ENCODE data around the gene ZNF358.

The ZNF358 gene

GRCh38 chr19:7504684-7505083 lies 11.2 kb upstream of the ZNF358 start:
- in situ Hi-C loops (cut with MboI; ENCODE audit: low sequenced_read_pairs), result no loop called here
- Histone ChIP-seq H3K27me3 (ENCODE audit: low read depth) (no peaks in the 10 kb centered on the region), H3K36me3 (replicated peaks) (no peaks in the 10 kb centered on the region), H3K4me1 (peaks cover 18% of the 10 kb centered on the region; the same call in 1 of the 2 replicates), H3K4me3 (no peak overlapping the region), H3K9me3 (peaks cover 2% of the 10 kb centered on the region; the same call in 1 of the 2 replicates)
- DNase-seq (ENCODE audit: low spot score in 2 of 2), result no peak

- Histone ChIP-seq H3K27me3 (ENCODE audit: low read depth) (no peaks in the 10 kb centered on the region), H3K4me3 (peak overlapping the region; percentile 40), H3K36me3 (replicated peaks) (no peaks in the 10 kb centered on the region), H3K4me1 (peaks cover 18% of the 10 kb centered on the region; the same call in 1 of the 2 replicates), H3K9me3 (peaks cover 2% of the 10 kb centered on the region; the same call in 1 of the 2 replicates)
- in situ Hi-C loops (cut with MboI; ENCODE audit: low sequenced_read_pairs), result no loop called here
- DNase-seq (ENCODE audit: low spot score in 2 of 2), result no peak
Measured at GRCh38 chr19:7505288-7505681, 10.6 kb upstream of the ZNF358 start.

DNA sequence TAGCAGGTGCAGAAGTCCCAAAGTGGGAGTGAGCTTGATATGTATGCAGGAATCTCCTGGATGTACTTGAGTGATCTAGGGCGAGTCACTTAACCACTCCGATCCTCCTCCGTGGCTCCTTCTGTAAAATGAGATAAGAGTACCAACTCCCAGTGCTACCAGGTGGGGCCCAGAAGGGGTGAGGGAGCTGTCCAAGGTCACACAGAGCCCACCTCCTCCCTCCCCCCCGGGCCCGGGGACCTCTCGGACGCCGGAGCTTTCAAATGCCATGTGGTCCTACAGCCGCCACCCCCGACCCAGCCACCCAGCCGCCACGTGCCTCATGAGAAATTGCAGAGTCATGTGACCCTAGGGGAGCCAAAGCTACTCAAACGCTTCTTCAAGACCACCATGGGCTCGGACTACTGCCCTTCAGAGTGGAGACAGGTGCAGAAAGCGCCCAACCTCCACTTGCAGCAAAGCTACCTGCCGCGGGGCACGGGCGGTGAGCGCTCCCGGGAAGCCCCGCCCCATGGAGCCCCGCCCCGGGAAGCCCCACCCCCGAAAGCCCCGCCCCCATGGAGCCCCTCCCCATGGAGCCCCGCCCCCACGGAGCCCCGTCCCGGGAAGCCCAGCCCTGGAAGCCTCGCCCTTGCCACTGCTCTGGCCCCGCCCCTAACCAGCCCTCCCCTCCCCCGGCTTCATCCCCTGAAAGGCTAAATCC lies 10.1 kb upstream of the ZNF358 start:
- H3K4me3 ChIP-seq, result peak overlapping the region; percentile 40
- in situ Hi-C loops (cut with MboI; ENCODE audit: low sequenced_read_pairs), result no loop called here
- H3K27me3 ChIP-seq (ENCODE audit: low read depth), result no peaks in the 10 kb centered on the region
- H3K4me1 ChIP-seq, result peaks cover 14% of the 10 kb centered on the region; the same call in 1 of the 2 replicates
- H3K9me3 ChIP-seq, result peaks cover 2% of the 10 kb centered on the region; the same call in 1 of the 2 replicates
- peak in 1 of 2 experiments; percentile 74 for DNase-seq (ENCODE audit: low spot score in 2 of 2)
- H3K36me3 ChIP-seq (replicated peaks), result no peaks in the 10 kb centered on the region

GRCh38 chr19:7506385-7507328 lies 9.2 kb upstream of the ZNF358 start:
- in situ Hi-C loops (cut with MboI; ENCODE audit: low sequenced_read_pairs), result no loop called here
- H3K4me1 ChIP-seq, result peaks cover 11% of the 10 kb centered on the region; the same call in 1 of the 2 replicates
- H3K27me3 ChIP-seq (ENCODE audit: low read depth), result no peaks in the 10 kb centered on the region
- no peaks in the 10 kb centered on the region for H3K36me3 ChIP-seq (replicated peaks)
- peak; percentile 96 to 100 for DNase-seq (ENCODE audit: low spot score in 2 of 2)
- H3K4me3 ChIP-seq, result peak overlapping the region; percentile 15; the same call in 1 of the 2 replicates
- H3K9me3 ChIP-seq, result peaks cover 2% of the 10 kb centered on the region; the same call in 1 of the 2 replicates

DNA sequence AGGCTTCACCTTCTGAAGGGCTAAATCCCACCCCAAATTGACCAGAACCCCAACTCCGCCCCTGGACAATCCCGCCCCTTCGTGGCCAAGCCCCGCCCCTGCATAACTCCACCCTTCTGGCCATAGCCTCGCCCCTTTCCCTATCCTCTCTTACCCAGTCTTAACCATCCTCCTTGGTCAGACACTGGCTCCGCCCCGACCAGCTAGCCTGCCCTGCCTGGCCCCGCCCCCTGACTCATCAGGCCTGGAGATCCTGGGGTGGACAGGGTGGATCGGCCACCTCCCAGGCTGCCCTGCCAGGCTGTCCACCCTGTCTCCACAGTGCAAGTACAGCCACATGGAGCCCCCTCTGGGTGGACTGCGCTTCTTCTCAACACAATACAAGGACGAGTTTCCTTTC lies 8.0 kb upstream of the ZNF358 start:
- peak; percentile 52 to 90 for DNase-seq (ENCODE audit: low spot score in 2 of 2)
- Histone ChIP-seq H3K9me3 (peaks cover 2% of the 10 kb centered on the region; the same call in 1 of the 2 replicates), H3K36me3 (replicated peaks) (no peaks in the 10 kb centered on the region), H3K4me3 (no peak overlapping the region), H3K4me1 (peaks cover 11% of the 10 kb centered on the region; the same call in 1 of the 2 replicates), H3K27me3 (ENCODE audit: low read depth) (no peaks in the 10 kb centered on the region)
- in situ Hi-C loops (cut with MboI; ENCODE audit: low sequenced_read_pairs), result no loop called here

DNA sequence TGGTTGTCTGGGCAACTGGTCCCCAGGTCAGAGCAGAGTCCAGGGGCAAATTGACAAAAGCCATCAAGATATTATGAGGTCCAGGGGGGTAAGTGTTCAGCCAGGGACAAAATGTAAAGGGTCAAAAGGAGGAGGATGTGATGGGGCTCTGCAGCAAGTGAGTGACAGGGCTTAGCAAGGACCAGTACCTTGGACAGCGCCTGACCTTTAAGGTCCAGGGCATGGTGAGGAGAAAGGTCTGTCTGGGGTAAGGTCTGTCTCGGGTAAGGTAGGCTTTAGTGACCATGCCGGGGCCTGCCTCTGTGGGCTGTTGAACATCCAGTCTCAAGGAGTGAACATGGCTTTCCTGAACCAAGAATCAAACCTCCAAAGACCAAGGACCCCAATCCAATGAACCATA lies 6.3 kb upstream of the ZNF358 start:
- Histone ChIP-seq H3K36me3 (replicated peaks) (no peaks in the 10 kb centered on the region), H3K4me3 (no peak overlapping the region), H3K4me1 (peaks cover 11% of the 10 kb centered on the region; the same call in 1 of the 2 replicates), H3K9me3 (peaks cover 2% of the 10 kb centered on the region; the same call in 1 of the 2 replicates), H3K27me3 (ENCODE audit: low read depth) (no peaks in the 10 kb centered on the region)
- in situ Hi-C loops (cut with MboI; ENCODE audit: low sequenced_read_pairs), result no loop called here
- peak in 1 of 2 experiments; percentile 47 for DNase-seq (ENCODE audit: low spot score in 2 of 2)

- H3K9me3 ChIP-seq, result no peaks in the 10 kb centered on the region
- H3K27me3 ChIP-seq (ENCODE audit: low read depth), result no peaks in the 10 kb centered on the region
- H3K4me3 ChIP-seq, result no peak overlapping the region
- peak in 1 of 2 experiments; percentile 56 for DNase-seq (ENCODE audit: low spot score in 2 of 2)
- in situ Hi-C loops (cut with MboI; ENCODE audit: low sequenced_read_pairs), result no loop called here
- peaks cover 4% of the 10 kb centered on the region for H3K4me1 ChIP-seq
- no peaks in the 10 kb centered on the region for H3K36me3 ChIP-seq (replicated peaks)
Measured at GRCh38 chr19:7512400-7512851, 3.5 kb upstream of the ZNF358 start.

GRCh38 chr19:7513809-7514642 lies 1.9 kb upstream of the ZNF358 start:
- H3K4me1 ChIP-seq, result peaks cover 4% of the 10 kb centered on the region
- DNase-seq (ENCODE audit: low spot score in 2 of 2), result no peak
- no peaks in the 10 kb centered on the region for H3K36me3 ChIP-seq (replicated peaks)
- in situ Hi-C loops (cut with MboI; ENCODE audit: low sequenced_read_pairs), result no loop called here
- no peaks in the 10 kb centered on the region for H3K9me3 ChIP-seq
- H3K27me3 ChIP-seq (ENCODE audit: low read depth), result no peaks in the 10 kb centered on the region
- H3K4me3 ChIP-seq, result no peak overlapping the region

DNA sequence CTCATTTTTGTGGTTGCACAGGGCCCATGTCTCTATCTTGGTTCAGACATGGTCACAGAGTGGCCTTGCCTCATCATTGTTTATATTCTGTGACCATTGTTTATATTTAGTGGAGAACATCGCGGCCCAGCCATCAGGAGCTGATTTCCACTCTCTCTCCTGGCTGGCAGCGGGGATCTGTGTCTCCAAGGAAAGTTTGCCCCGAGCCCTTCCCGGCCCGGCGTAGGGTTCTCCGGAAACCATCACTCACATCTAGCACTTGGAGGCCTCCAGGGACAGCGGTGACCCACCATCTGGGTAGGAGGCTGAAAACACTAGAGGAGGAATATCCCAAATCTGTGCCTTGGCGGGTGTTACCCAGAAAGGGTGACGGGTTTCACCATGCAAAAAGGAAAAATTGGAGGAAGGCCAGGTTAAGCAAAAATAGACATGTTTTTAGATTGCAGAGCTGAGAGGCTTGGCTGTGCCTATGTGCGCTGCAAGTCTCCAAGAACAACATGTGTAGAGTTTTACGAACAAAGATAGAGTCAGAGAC lies 726 bp upstream of the ZNF358 start:
- Histone ChIP-seq H3K36me3 (replicated peaks) (no peaks in the 10 kb centered on the region), H3K4me3 (peak overlapping the region; percentile 19; the same call in 1 of the 2 replicates), H3K4me1 (peaks cover 4% of the 10 kb centered on the region), H3K9me3 (no peaks in the 10 kb centered on the region), H3K27me3 (ENCODE audit: low read depth) (no peaks in the 10 kb centered on the region)
- in situ Hi-C loops (cut with MboI; ENCODE audit: low sequenced_read_pairs), result no loop called here
- no peak for DNase-seq (ENCODE audit: low spot score in 2 of 2)

- H3K4me1 ChIP-seq, result peaks cover 4% of the 10 kb centered on the region
- DNase-seq (ENCODE audit: low spot score in 2 of 2), result no peak
- in situ Hi-C loops (cut with MboI; ENCODE audit: low sequenced_read_pairs), result no loop called here
- peak overlapping the region; percentile 50 for H3K4me3 ChIP-seq
- no peaks in the 10 kb centered on the region for H3K9me3 ChIP-seq
- H3K36me3 ChIP-seq (replicated peaks), result no peaks in the 10 kb centered on the region
- H3K27me3 ChIP-seq (ENCODE audit: low read depth), result no peaks in the 10 kb centered on the region
Measured at GRCh38 chr19:7516333-7516732, 430 bp downstream of the ZNF358 start.

DNA sequence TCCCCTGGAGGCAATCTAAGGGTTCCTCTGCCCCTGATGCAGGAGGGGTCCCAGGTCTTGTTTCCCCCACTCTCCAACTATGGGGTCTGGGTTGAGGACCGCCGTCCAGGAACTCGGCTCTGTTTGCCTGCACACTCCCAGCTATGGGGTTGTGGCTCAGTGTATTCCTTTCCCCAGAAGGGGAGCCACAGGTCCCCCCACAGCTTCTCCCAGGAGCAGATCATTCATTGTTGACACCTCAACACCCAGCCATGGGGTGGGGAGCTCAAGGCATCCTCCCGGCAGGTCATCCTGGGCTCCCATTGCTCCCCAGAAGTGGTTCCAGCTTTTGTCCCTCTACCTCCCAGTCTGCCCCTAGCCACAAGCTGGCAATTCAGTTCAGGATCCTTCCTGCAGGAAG lies 975 bp downstream of the ZNF358 start:
- no peaks in the 10 kb centered on the region for H3K27me3 ChIP-seq (ENCODE audit: low read depth)
- peak overlapping the region; percentile 50 for H3K4me3 ChIP-seq
- in situ Hi-C loops (cut with MboI; ENCODE audit: low sequenced_read_pairs), result no loop called here
- no peaks in the 10 kb centered on the region for H3K9me3 ChIP-seq
- DNase-seq (ENCODE audit: low spot score in 2 of 2), result no peak
- H3K4me1 ChIP-seq, result peaks cover 8% of the 10 kb centered on the region
- no peaks in the 10 kb centered on the region for H3K36me3 ChIP-seq (replicated peaks)

DNA sequence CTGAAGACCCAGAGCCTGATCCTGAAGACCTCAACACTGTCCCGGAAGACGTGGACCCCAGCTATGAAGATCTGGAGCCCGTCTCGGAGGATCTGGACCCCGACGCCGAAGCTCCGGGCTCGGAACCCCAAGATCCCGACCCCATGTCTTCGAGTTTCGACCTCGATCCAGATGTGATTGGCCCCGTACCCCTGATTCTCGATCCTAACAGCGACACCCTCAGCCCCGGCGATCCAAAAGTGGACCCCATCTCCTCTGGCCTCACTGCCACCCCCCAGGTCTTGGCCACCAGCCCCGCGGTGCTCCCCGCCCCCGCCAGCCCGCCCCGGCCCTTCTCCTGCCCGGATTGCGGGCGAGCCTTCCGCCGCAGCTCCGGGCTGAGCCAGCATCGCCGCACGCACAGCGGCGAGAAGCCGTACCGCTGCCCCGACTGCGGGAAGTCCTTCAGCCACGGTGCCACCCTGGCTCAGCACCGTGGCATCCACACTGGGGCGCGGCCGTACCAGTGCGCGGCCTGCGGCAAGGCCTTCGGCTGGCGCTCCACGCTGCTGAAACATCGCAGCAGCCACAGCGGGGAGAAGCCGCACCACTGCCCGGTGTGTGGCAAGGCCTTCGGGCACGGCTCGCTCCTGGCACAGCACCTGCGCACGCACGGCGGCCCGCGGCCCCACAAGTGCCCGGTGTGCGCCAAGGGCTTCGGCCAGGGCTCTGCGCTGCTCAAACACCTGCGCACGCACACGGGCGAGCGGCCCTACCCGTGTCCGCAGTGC lies 3.6 kb downstream of the ZNF358 start:
- Histone ChIP-seq H3K27me3 (ENCODE audit: low read depth) (no peaks in the 10 kb centered on the region), H3K9me3 (no peaks in the 10 kb centered on the region), H3K4me3 (no peak overlapping the region), H3K4me1 (peaks cover 18% of the 10 kb centered on the region), H3K36me3 (replicated peaks) (no peaks in the 10 kb centered on the region)
- in situ Hi-C loops (cut with MboI; ENCODE audit: low sequenced_read_pairs), result no loop called here
- DNase-seq (ENCODE audit: low spot score in 2 of 2), result no peak

Measured in HAP-1 (cell line).